ENCODE measurements around the gene PFKL. TPM values are rescaled to one million over a fixed set of nuclear protein-coding genes. Genes with fewer than 3 reads are reported as not detected.

The PFKL gene
- total RNA-seq, 4 donors from 2014 or later: 94.6 to 155 (median 141) TPM

DNA sequence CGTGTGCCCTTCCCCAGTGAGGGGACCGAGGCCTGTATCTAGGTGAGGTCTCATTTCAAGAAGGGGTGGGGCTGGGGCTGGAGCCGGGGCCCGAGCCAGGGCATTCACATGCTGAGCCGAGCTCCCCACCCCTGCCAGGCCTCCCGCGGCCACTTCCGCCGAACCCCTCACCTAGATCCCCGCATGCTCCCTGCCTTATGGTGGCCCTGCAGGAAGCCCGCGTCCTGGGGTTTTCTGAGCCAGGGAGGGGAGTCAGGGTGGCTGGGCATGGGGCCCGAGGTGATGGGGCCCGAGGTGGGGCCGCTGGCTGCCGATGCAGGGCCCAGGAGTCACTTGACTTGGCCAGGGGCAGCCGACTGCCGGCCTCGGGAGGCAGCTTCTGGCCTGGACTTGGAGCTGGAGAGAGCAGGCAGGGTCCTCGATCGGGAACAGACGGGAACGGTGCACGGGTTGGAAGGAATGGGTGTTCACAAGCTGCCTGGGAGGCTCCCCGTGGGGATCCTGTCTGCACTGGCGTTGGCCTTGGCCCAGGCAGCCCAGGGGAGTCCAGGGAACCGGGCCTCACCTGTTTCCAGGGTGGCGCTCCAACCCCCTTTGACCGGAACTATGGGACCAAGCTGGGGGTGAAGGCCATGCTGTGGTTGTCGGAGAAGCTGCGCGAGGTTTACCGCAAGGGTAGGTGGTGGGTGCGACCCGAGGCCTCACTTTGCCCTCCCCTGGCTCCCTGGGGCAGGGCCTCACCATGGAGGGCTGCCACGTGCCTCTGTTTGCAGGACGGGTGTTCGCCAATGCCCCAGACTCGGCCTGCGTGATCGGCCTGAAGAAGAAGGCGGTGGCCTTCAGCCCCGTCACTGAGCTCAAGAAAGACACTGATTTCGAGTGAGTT lies 25.8 kb downstream of the PFKL start:
- TF ChIP-seq EP300 (IDR thresholded peaks at IDR 0.05) (no peak), POLR2A (IDR thresholded peaks at IDR 0.05) (no peak), CTCF (IDR thresholded peaks at IDR 0.05) (no peak)
- peaks cover 4 to 92% (median 24%) of the 10 kb centered on the region in 3 donors for H3K36me3 ChIP-seq

DNA sequence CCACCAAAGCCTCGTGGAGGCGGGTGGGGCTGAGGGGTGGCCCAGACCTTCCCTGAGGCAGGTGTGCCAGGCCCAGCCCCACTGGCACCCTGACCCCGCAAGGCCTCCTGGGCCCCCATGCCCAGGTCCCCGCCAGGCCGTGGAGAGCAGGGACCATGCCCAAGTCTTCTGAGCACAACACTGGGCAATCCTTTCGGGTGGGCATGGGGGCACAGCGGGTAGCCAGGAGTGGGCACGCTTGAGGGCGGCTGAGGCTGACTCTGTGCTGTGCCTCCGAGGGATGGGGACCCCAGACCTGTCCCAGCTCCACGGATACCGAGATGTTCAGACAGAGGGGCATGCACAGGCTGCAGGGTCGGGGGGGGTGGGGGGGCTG lies 26.4 kb downstream of the PFKL start:
- Histone ChIP-seq H3K9me3 (no peaks in the 10 kb centered on the region), H3K27me3 (no peaks in the 10 kb centered on the region), H3K4me1 (peaks cover 0 to 13% (median 0%) of the 10 kb centered on the region in 4 donors), H3K27ac (peak overlapping the region in 2 of 4 donors; percentile 52 to 74), H3K4me3 (no peak overlapping the region), H3K36me3 (peaks cover 4 to 92% (median 21%) of the 10 kb centered on the region in 3 donors)
- no peak for DNase-seq (ENCODE audit: low spot score in 2 of 2)
- WGBS, 2 donors: 86 to 95% methylated on average over 8 to 9 of the region's 13 CpGs
- TF ChIP-seq POLR2A (IDR thresholded peaks at IDR 0.05): no peak
- TF ChIP-seq CTCF (IDR thresholded peaks at IDR 0.05): no peak
- TF ChIP-seq EP300 (IDR thresholded peaks at IDR 0.05): no peak

More for the DNA sequence above, 25.8 kb downstream of the PFKL start:
- Histone ChIP-seq H3K4me3 (no peak overlapping the region), H3K4me1 (peaks cover 0 to 6% (median 0%) of the 10 kb centered on the region in 4 donors), H3K27ac (peak overlapping the region in 2 of 4 donors; percentile 52 to 74), H3K27me3 (no peaks in the 10 kb centered on the region), H3K9me3 (no peaks in the 10 kb centered on the region)
- WGBS, 2 donors: 89 to 92% methylated on average over 35 to 44 of the region's 44 CpGs
- no peak for DNase-seq (ENCODE audit: low spot score in 2 of 2)

GRCh38 chr21:44326716-44327602 lies 27.1 kb downstream of the PFKL start:
- WGBS, 2 donors: 76 to 80% methylated on average over 19 to 20 of the region's 26 CpGs
- DNase-seq (ENCODE audit: low spot score in 2 of 2): no peak
- H3K27me3 ChIP-seq: no peaks in the 10 kb centered on the region
- peak overlapping the region in 2 of 4 donors; percentile 14 to 74 for H3K27ac ChIP-seq
- H3K9me3 ChIP-seq: no peaks in the 10 kb centered on the region
- H3K36me3 ChIP-seq: peaks cover 4 to 89% (median 21%) of the 10 kb centered on the region in 3 donors
- peaks cover 0 to 13% (median 0%) of the 10 kb centered on the region in 4 donors for H3K4me1 ChIP-seq
- TF ChIP-seq POLR2A (IDR thresholded peaks at IDR 0.05): no peak
- peak in 1 of 2 donors; percentile 43 for TF ChIP-seq EP300 (IDR thresholded peaks at IDR 0.05)
- no peak for TF ChIP-seq CTCF (IDR thresholded peaks at IDR 0.05)
- H3K4me3 ChIP-seq: no peak overlapping the region

GRCh38 chr21:44327603-44327974 lies 27.7 kb downstream of the PFKL start:
- Histone ChIP-seq H3K36me3 (peaks cover 4 to 89% (median 21%) of the 10 kb centered on the region in 3 donors), H3K4me3 (no peak overlapping the region), H3K4me1 (peaks cover 0 to 13% (median 0%) of the 10 kb centered on the region in 4 donors), H3K27ac (peak overlapping the region in 1 of 4 donors; percentile 74), H3K27me3 (no peaks in the 10 kb centered on the region), H3K9me3 (no peaks in the 10 kb centered on the region)
- TF ChIP-seq POLR2A (IDR thresholded peaks at IDR 0.05) (no peak), CTCF (IDR thresholded peaks at IDR 0.05) (no peak), EP300 (IDR thresholded peaks at IDR 0.05) (no peak)
- WGBS, 2 donors: 89 to 91% methylated on average over 10 to 11 of the region's 11 CpGs
- DNase-seq (ENCODE audit: low spot score in 2 of 2): no peak

Measured in tibial nerve (tissue), 4 donors.